ENCODE measurements around the gene AP5Z1. TPM values are rescaled to one million over a fixed set of nuclear protein-coding genes. Genes with fewer than 3 reads are reported as not detected.

AP5Z1 gene
- total and polyA plus RNA-seq, 2 of the 4 experiments (the other 2 are of a cell fraction), result 9.7 to 38.7 TPM

DNA sequence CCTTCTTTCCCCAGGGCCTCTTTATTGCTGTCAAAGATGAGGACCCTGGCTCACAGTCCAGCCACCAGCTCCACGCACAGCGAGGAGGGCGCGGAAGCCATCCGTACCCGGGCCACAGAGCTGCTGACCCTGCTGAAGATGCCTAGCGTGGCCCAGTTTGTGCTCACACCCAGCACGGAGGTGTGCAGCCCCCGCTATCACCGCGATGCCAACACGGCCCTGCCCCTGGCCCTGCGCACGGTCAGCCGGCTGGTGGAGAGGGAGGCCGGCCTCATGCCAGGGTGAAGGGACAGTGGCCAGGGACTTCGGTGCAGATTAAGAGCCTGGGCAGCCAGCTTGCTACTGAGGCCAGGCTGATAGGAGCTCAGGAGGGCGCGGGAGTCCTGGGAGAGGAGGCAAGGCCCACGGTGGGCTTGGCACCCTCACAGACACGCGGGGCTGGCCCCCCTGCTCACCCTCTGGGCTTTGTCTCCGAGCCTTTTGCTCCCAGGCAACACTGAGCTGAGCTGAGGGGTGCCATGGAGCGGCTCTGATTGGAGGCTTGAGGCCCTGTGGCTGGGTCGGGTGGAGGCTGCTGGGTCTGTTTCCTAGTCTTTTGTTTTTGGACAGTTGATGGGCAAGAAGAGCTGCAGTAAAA, 15.8 kb downstream of the AP5Z1 start:
- H3K9ac ChIP-seq (ENCODE audit: low read depth, low read length), result no peak overlapping the region
- H3K27me3 ChIP-seq (ENCODE audit: control insufficient read depth, insufficient read depth, low read length), result no peaks in the 10 kb centered on the region
- no peak overlapping the region for H2BK120ac ChIP-seq (ENCODE audit: low read depth, low read length)
- H3K4ac ChIP-seq (ENCODE audit: low read depth, low read length), result no peak overlapping the region
- POLR2A ChIA-PET (ENCODE audit: unreplicated experiment), result no interaction called here
- 95% methylated on average over 19 of the region's 25 CpGs; no CpG with 5 or more reads in 1 of the 2 experiments for WGBS, 2 experiments (ENCODE audit: extremely low coverage in 2 of 2, insufficient read length in 1 of 2)
- H3K18ac ChIP-seq (ENCODE audit: low read depth, low read length), result no peak overlapping the region
- H4K20me1 ChIP-seq (ENCODE audit: insufficient read depth, low read length), result no peaks in the 10 kb centered on the region
- H2AK5ac ChIP-seq (ENCODE audit: low read depth, low read length), result no peak overlapping the region
- H3K4me2 ChIP-seq (ENCODE audit: low read depth, low read length), result no peak overlapping the region
- TF ChIP-seq, protein P1, sequence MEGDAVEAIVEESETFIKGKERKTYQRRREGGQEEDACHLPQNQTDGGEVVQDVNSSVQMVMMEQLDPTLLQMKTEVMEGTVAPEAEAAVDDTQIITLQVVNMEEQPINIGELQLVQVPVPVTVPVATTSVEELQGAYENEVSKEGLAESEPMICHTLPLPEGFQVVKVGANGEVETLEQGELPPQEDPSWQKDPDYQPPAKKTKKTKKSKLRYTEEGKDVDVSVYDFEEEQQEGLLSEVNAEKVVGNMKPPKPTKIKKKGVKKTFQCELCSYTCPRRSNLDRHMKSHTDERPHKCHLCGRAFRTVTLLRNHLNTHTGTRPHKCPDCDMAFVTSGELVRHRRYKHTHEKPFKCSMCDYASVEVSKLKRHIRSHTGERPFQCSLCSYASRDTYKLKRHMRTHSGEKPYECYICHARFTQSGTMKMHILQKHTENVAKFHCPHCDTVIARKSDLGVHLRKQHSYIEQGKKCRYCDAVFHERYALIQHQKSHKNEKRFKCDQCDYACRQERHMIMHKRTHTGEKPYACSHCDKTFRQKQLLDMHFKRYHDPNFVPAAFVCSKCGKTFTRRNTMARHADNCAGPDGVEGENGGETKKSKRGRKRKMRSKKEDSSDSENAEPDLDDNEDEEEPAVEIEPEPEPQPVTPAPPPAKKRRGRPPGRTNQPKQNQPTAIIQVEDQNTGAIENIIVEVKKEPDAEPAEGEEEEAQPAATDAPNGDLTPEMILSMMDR (conservative IDR thresholded peaks at IDR 0.05; ENCODE audit: low read depth, low read length), result no peak
- TF ChIP-seq SMC3 (IDR thresholded peaks at IDR 0.05; ENCODE audit: low read depth, low read length), result no peak
- no peak for TF ChIP-seq CHD1 (IDR thresholded peaks at IDR 0.05; ENCODE audit: low read depth, low read length)
- no peak for TF ChIP-seq NFE2L2 (IDR thresholded peaks at IDR 0.05; ENCODE audit: low read depth, low read length)
- TF ChIP-seq BHLHE40 (IDR thresholded peaks at IDR 0.05; ENCODE audit: low read depth, low read length), result no peak
- TF ChIP-seq MXI1 (IDR thresholded peaks at IDR 0.05; ENCODE audit: borderline replicate concordance, low read depth, low read length), result no peak
- TF ChIP-seq, protein P2, sequence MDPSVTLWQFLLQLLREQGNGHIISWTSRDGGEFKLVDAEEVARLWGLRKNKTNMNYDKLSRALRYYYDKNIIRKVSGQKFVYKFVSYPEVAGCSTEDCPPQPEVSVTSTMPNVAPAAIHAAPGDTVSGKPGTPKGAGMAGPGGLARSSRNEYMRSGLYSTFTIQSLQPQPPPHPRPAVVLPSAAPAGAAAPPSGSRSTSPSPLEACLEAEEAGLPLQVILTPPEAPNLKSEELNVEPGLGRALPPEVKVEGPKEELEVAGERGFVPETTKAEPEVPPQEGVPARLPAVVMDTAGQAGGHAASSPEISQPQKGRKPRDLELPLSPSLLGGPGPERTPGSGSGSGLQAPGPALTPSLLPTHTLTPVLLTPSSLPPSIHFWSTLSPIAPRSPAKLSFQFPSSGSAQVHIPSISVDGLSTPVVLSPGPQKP (IDR thresholded peaks at IDR 0.05; ENCODE audit: borderline replicate concordance, low read depth, low read length), result no peak
- TF ChIP-seq FOS (IDR thresholded peaks at IDR 0.05; ENCODE audit: low read depth, low read length), result no peak
- no peak for TF ChIP-seq RCOR1 (IDR thresholded peaks at IDR 0.05; ENCODE audit: insufficient replicate concordance, low read length)
- no peak for TF ChIP-seq MAFK (IDR thresholded peaks at IDR 0.05; ENCODE audit: low read depth, low read length)
- no peak for TF ChIP-seq MAZ (IDR thresholded peaks at IDR 0.05; ENCODE audit: borderline replicate concordance, low read depth, low read length)
- TF ChIP-seq, protein P3, sequence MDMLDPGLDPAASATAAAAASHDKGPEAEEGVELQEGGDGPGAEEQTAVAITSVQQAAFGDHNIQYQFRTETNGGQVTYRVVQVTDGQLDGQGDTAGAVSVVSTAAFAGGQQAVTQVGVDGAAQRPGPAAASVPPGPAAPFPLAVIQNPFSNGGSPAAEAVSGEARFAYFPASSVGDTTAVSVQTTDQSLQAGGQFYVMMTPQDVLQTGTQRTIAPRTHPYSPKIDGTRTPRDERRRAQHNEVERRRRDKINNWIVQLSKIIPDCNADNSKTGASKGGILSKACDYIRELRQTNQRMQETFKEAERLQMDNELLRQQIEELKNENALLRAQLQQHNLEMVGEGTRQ (IDR thresholded peaks at IDR 0.05; ENCODE audit: low read depth, low read length), result no peak
- H2BK15ac ChIP-seq (ENCODE audit: low read depth, low read length), result no peak overlapping the region
- DNase-seq (no peak), ATAC-seq (ENCODE audit: low read depth) (no peak)
- H3K14ac ChIP-seq (replicated peaks; ENCODE audit: low read depth, low read length), result no peak overlapping the region
- intact Hi-C loops (cut with micrococcal nuclease), result no loop called here
- dilution Hi-C loops (cut with HindIII; ENCODE audit: low sequenced_read_pairs, unreplicated experiment), result no loop called here
- no peak overlapping the region for H2BK20ac ChIP-seq (ENCODE audit: low read depth, low read length)
- H3K79me1 ChIP-seq (ENCODE audit: low read depth in 1 of 2, low read length in 2 of 2), result no peaks in the 10 kb centered on the region
- no peaks in the 10 kb centered on the region for H3K4me1 ChIP-seq (ENCODE audit: control insufficient read depth, insufficient read depth, low read length)
- H2BK5ac ChIP-seq (ENCODE audit: low read depth, low read length, poor library complexity, severe bottlenecking), result no peak overlapping the region
- H4K8ac ChIP-seq (ENCODE audit: low read depth in 2 of 2, low read length in 2 of 2), result no peak overlapping the region
- H2AK9ac ChIP-seq (replicated peaks; ENCODE audit: low read depth, low read length, poor library complexity), result no peak overlapping the region
- in situ Hi-C loops (cut with MboI; ENCODE audit: low sequenced_read_pairs), result no loop called here
- no peak overlapping the region for H4K5ac ChIP-seq (ENCODE audit: low read depth, low read length)
- no peak overlapping the region for H2AFZ ChIP-seq (replicated peaks; ENCODE audit: low read length, poor library complexity)
- no peak overlapping the region for H3K27ac ChIP-seq (ENCODE audit: insufficient read depth, low read length)
- H3K56ac ChIP-seq (ENCODE audit: extremely low read depth, insufficient read depth, low read length), result no peak overlapping the region
- H3K9me1 ChIP-seq (ENCODE audit: insufficient read depth, low read length), result 0 out of 2 replicates have a peak, but pooled peaks cover 3% of the 10 kb centered on the region
- no peak overlapping the region for H3K23ac ChIP-seq (ENCODE audit: low read depth, low read length)
- no TSS peak for BruUV-seq (replicated peaks)
- no peaks in the 10 kb centered on the region for H3K9me3 ChIP-seq (ENCODE audit: control insufficient read depth, insufficient read depth, low read length)
- peaks cover 55% of the 10 kb centered on the region for H3K36me3 ChIP-seq (ENCODE audit: control insufficient read depth, insufficient read depth, low read length)
- CTCF ChIA-PET, result interaction anchor here (0.6 kb wide), 1 partner anchor 87 kb away, joined by 3 read pairs; no protein-coding TSS in a partner anchor
- H4K91ac ChIP-seq (ENCODE audit: insufficient read depth, low read depth, low read length), result no peak overlapping the region
- H3K4me3 ChIP-seq (ENCODE audit: insufficient read depth, low read depth, low read length), result no peak overlapping the region
